H1 (cell line): ENCODE measurements around the gene ZBTB38. TPM values are rescaled to one million over a fixed set of nuclear protein-coding genes. Genes with fewer than 3 reads are reported as not detected.

Source experiments
- CTCF ChIA-PET: fragments of 300-600 bp; sonication (Branson Sonifier 250); formaldehyde crosslinking; loops from one replicate; lab custom pipeline; 2021; ENCODE audit not compliant: partially characterized antibody; lab: Charles Lee
- POLR2A ChIA-PET: fragments of 300-600 bp; sonication (Branson Sonifier 250); formaldehyde crosslinking; loops from one replicate; lab custom pipeline; 2021; ENCODE audit warnings: inconsistent platforms; ENCODE audit not compliant: partially characterized antibody; lab: Charles Lee
- DNase-seq, 2 experiments: peaks; one replicate each; pipeline versions ENCODE4 v3.0.0 to v3.0.0-alpha.2; 2010 to 2022; ENCODE audit warnings: low spot score in 2 of 2, low read depth in 1 of 2, mixed read lengths in 1 of 2
- FAIRE-seq: peaks from 2 replicates; lab custom pipeline; 2011; peaks lifted over from hg19 to GRCh38; lab: Jason Lieb, UNC
- H2AFZ ChIP-seq: 2 replicates; pipeline ENCODE4 v1.8.1; 2012; ENCODE audit warnings: low read length, inconsistent platforms
- H2AK5ac ChIP-seq: 2 replicates; pipeline ENCODE4 v1.6.1; 2013; ENCODE audit warnings: low read depth, low read length
- H2BK120ac ChIP-seq: replicated peaks from 2 replicates; pipeline ENCODE3; 2013; ENCODE audit warnings: low read depth, low read length, inconsistent platforms
- H2BK12ac ChIP-seq: 2 replicates; pipeline ENCODE4 v1.6.1; 2013; ENCODE audit warnings: low read depth, low read length
- H2BK15ac ChIP-seq: 2 replicates; pipeline ENCODE4 v1.6.1; 2013; ENCODE audit warnings: low read length
- H2BK20ac ChIP-seq: 2 replicates; pipeline ENCODE4 v1.6.1; 2013; ENCODE audit warnings: low read length
- H2BK5ac ChIP-seq: 2 replicates; pipeline ENCODE4 v1.6.1; 2013; ENCODE audit warnings: low read depth, low read length
- H3K14ac ChIP-seq: 2 replicates; pipeline ENCODE4 v1.6.1; 2013; ENCODE audit warnings: inconsistent platforms; ENCODE audit not compliant: insufficient read length
- H3K18ac ChIP-seq: 2 replicates; pipeline ENCODE4 v1.6.1; 2013; ENCODE audit warnings: low read length; ENCODE audit errors: extremely low read depth
- H3K23ac ChIP-seq: 2 replicates; pipeline ENCODE4 v1.6.1; 2013; ENCODE audit warnings: inconsistent platforms; ENCODE audit not compliant: insufficient read length
- H3K23me2 ChIP-seq: 2 replicates; pipeline ENCODE4 v1.6.1; 2013; ENCODE audit warnings: low read depth, low read length
- H3K27ac ChIP-seq: 2 replicates; pipeline ENCODE4 v1.6.1; 2011; ENCODE audit warnings: low read depth, low read length, inconsistent platforms
- H3K27me3 ChIP-seq, 4 experiments: replicated peaks in 1 of 4; 1 replicate in 1 of 4; 2 replicates in 3 of 4; pipeline versions ENCODE4 v1.6.1 to v1.8.1; 2011 to 2013; ENCODE audit warnings: low read length in 3 of 4, mild to moderate bottlenecking in 3 of 4, inconsistent platforms in 2 of 4, mixed read lengths in 2 of 4, moderate library complexity in 1 of 4; ENCODE audit not compliant: control insufficient read depth in 3 of 4, insufficient read depth in 3 of 4; ENCODE audit errors: extremely low read depth in 1 of 4
- H3K36me3 ChIP-seq, 4 experiments: 2 replicates each; pipeline versions ENCODE4 v1.6.1 to v1.8.1; 2011 to 2013; ENCODE audit warnings: mild to moderate bottlenecking in 4 of 4, low read length in 3 of 4, moderate library complexity in 2 of 4, control low read depth in 1 of 4, inconsistent platforms in 1 of 4; ENCODE audit not compliant: insufficient read depth in 4 of 4, control insufficient read depth in 2 of 4
- H3K4ac ChIP-seq: replicated peaks from 2 replicates; pipeline ENCODE3; 2013; ENCODE audit warnings: low read length, low read depth, mixed read lengths, inconsistent platforms; ENCODE audit not compliant: insufficient read length
- H3K4me1 ChIP-seq, 4 experiments: replicated peaks in 1 of 4; 1 replicate in 1 of 4; 2 replicates in 3 of 4; pipeline versions ENCODE4 v1.6.1 to v1.8.1; 2011 to 2013; ENCODE audit warnings: low read length in 3 of 4, inconsistent platforms in 2 of 4, mixed read lengths in 1 of 4; ENCODE audit not compliant: insufficient read depth in 4 of 4, control insufficient read depth in 3 of 4
- H3K4me2 ChIP-seq, 2 experiments: 2 replicates each; pipeline versions ENCODE4 v1.6.1 to v1.8.1; 2011 to 2013; ENCODE audit warnings: low read depth in 2 of 2, low read length in 2 of 2, control low read depth in 1 of 2, inconsistent platforms in 1 of 2, mild to moderate bottlenecking in 1 of 2; ENCODE audit not compliant: insufficient read depth in 1 of 2
- H3K4me3 ChIP-seq, 4 experiments: fragments of 200-600, 300-600 bp in 1 of 4; sonication (generic), shearing (Covaris generic), sonication (Bioruptor Twin) in 1 of 4; 2 replicates each; pipeline versions ENCODE4 v1.5.1 to v1.8.1; 2011 to 2016; ENCODE audit warnings: low read length in 4 of 4, low read depth in 3 of 4, control low read depth in 2 of 4, inconsistent platforms in 2 of 4, mild to moderate bottlenecking in 2 of 4, mixed read lengths in 1 of 4, moderate library complexity in 1 of 4; ENCODE audit not compliant: insufficient read depth in 2 of 4; ENCODE audit errors: extremely low read depth in 1 of 4
- H3K56ac ChIP-seq: replicated peaks from 2 replicates; pipeline ENCODE3; 2013; ENCODE audit warnings: low read depth, mild to moderate bottlenecking, mixed read lengths, low read length, inconsistent platforms; ENCODE audit not compliant: insufficient read length
- H3K79me1 ChIP-seq: 2 replicates; pipeline ENCODE4 v1.6.1; 2013; ENCODE audit warnings: low read depth, low read length, control low read depth
- H3K79me2 ChIP-seq, 2 experiments: 2 replicates each; pipeline versions ENCODE4 v1.6.1 to v1.8.1; 2012 to 2013; ENCODE audit warnings: low read length in 2 of 2, mild to moderate bottlenecking in 2 of 2, inconsistent platforms in 1 of 2; ENCODE audit not compliant: insufficient read depth in 2 of 2, control insufficient read depth in 1 of 2
- H3K9ac ChIP-seq, 4 experiments: replicated peaks in 1 of 4; 1 replicate in 1 of 4; 2 replicates in 3 of 4; pipeline versions ENCODE4 v1.6.1 to v1.8.1; 2011 to 2013; ENCODE audit warnings: low read depth in 3 of 4, low read length in 3 of 4, control low read depth in 2 of 4, mild to moderate bottlenecking in 2 of 4, moderate library complexity in 2 of 4, inconsistent platforms in 1 of 4; ENCODE audit errors: extremely low read depth in 1 of 4
- H3K9me3 ChIP-seq, 2 experiments: 2 replicates each; pipeline versions ENCODE4 v1.6.1 to v1.8.1; 2012 to 2013; ENCODE audit warnings: mild to moderate bottlenecking in 2 of 2, moderate library complexity in 2 of 2, control low read depth in 1 of 2, inconsistent platforms in 1 of 2, low read depth in 1 of 2, low read length in 1 of 2, mixed read lengths in 1 of 2; ENCODE audit not compliant: insufficient read depth in 2 of 2
- H4K20me1 ChIP-seq, 2 experiments: replicated peaks in 1 of 2; 2 replicates each; pipeline versions ENCODE3 to v1.8.1; 2011 to 2013; ENCODE audit warnings: inconsistent platforms in 2 of 2, low read length in 2 of 2, mild to moderate bottlenecking in 1 of 2; ENCODE audit not compliant: insufficient read depth in 2 of 2, control insufficient read depth in 1 of 2
- H4K5ac ChIP-seq: 2 replicates; pipeline ENCODE4 v1.6.1; 2013; ENCODE audit warnings: low read length, low read depth, mixed read lengths, inconsistent platforms; ENCODE audit not compliant: insufficient read length
- H4K8ac ChIP-seq: 2 replicates; pipeline ENCODE4 v1.8.0; 2013; ENCODE audit warnings: mild to moderate bottlenecking, moderate library complexity, low read length, inconsistent platforms; ENCODE audit not compliant: insufficient read depth; ENCODE audit errors: extremely low read depth
- H4K91ac ChIP-seq: replicated peaks from 2 replicates; pipeline ENCODE3; 2013; ENCODE audit warnings: low read length, mixed read lengths, inconsistent platforms; ENCODE audit not compliant: insufficient read length
- BACH1 ChIP-seq: IDR thresholded peaks from 2 replicates; pipeline ENCODE4 v1.6.1; 2012; ENCODE audit warnings: low read length, improper control_type of control experiment
- CHD2 ChIP-seq: IDR thresholded peaks from 2 replicates; pipeline ENCODE4 v1.6.1; 2012; ENCODE audit warnings: low read length, improper control_type of control experiment
- JUND ChIP-seq: IDR thresholded peaks from 2 replicates; pipeline ENCODE4 v1.6.1; 2011; ENCODE audit warnings: mild to moderate bottlenecking, improper control_type of control experiment, low read length
- KDM4A ChIP-seq: IDR thresholded peaks from one replicate; pipeline ENCODE4 v1.7.1; 2012; ENCODE audit warnings: low read depth, mild to moderate bottlenecking, moderate library complexity, low read length, inconsistent platforms; ENCODE audit not compliant: severe bottlenecking
- NANOG ChIP-seq: IDR thresholded peaks from 2 replicates; pipeline ENCODE4 v1.6.1; 2011; ENCODE audit warnings: low read length, low read depth, mild to moderate bottlenecking, inconsistent platforms; ENCODE audit not compliant: insufficient read depth, poor library complexity, severe bottlenecking
- RBBP5 ChIP-seq: IDR thresholded peaks from 2 replicates; pipeline ENCODE4 v1.7.1; 2012; ENCODE audit warnings: low read depth, mild to moderate bottlenecking, inconsistent platforms, low read length, moderate library complexity, borderline replicate concordance
- SIRT6 ChIP-seq: IDR thresholded peaks from one replicate; pipeline ENCODE4 v1.7.1; 2012; ENCODE audit warnings: low read length, inconsistent platforms
- SIX5 ChIP-seq: IDR thresholded peaks from 2 replicates; pipeline ENCODE4 v1.6.1; 2011; ENCODE audit warnings: mild to moderate bottlenecking, low read depth, low read length
- SP4 ChIP-seq: IDR thresholded peaks from 2 replicates; pipeline ENCODE4 v1.6.1; 2012; ENCODE audit warnings: low read length, inconsistent platforms
- WGBS, 2 experiments: shearing (Covaris generic) in 1 of 2; methylation state at CpG; one replicate each; pipeline versions ENCODE4 v1.1.6 to v1.1.7; 2013 to 2015; ENCODE audit warnings: low lambda C conversion rate in 2 of 2, mixed read lengths in 2 of 2, inconsistent platforms in 1 of 2, low coverage in 1 of 2, missing lambda C conversion rate in 1 of 2; ENCODE audit not compliant: insufficient replicate concordance in 2 of 2, insufficient coverage in 1 of 2, insufficient read length in 1 of 2; ENCODE audit errors: extremely low coverage in 1 of 2, missing lambda C conversion rate in 1 of 2; 5-methylcytosine and 5-hydroxymethylcytosine counted together
- polyA plus RNA-seq, 7 experiments: library from polyadenylated mRNA; depleted of rRNA in 3 of 7; stranded (reverse) in 5 of 7; unstranded in 2 of 7; fragments of >200 nt in 5 of 7; fragments of 200-250 nt in 2 of 7; gene quantifications; 1 replicate in 5 of 7; 2 replicates in 1 of 7; 4 replicates in 1 of 7; pipeline versions ENCODE4 v1.2.1 to v1.2.3, GENCODE V29; 2011 to 2013; ENCODE audit warnings: missing spikeins in 2 of 7, mixed read lengths in 2 of 7
- total RNA-seq: library from RNA; stranded (reverse); fragmentation: NEBNext Ultra II Directional; extraction: Animal tissue kit (Norgen Biotek cat#: 25700); gene quantifications from 2 replicates; pipeline ENCODE4 v1.2.1, GENCODE V29; 2021
- TF ChIP-seq, protein P1 (sequence below): IDR thresholded peaks from 2 replicates; pipeline ENCODE4 v1.6.1; 2012; ENCODE audit warnings: inconsistent platforms
- TF ChIP-seq, protein P2 (sequence below), 3 experiments: IDR thresholded peaks; 1 replicate in 2 of 3; 2 replicates in 1 of 3; pipeline versions ENCODE4 v1.5.1 to v1.6.1; 2011; ENCODE audit warnings: low read length in 3 of 3, mild to moderate bottlenecking in 3 of 3, inconsistent platforms in 2 of 3, low read depth in 1 of 3, moderate library complexity in 1 of 3; ENCODE audit not compliant: insufficient read depth in 1 of 3; ENCODE audit errors: control extremely low read depth in 1 of 3

ZBTB38 gene
- total and polyA plus RNA-seq, 2 of the 8 experiments (the other 6 are each of a cell fraction or from before 2014, with no cell fraction given): 4.4 to 10.5 TPM

DNA sequence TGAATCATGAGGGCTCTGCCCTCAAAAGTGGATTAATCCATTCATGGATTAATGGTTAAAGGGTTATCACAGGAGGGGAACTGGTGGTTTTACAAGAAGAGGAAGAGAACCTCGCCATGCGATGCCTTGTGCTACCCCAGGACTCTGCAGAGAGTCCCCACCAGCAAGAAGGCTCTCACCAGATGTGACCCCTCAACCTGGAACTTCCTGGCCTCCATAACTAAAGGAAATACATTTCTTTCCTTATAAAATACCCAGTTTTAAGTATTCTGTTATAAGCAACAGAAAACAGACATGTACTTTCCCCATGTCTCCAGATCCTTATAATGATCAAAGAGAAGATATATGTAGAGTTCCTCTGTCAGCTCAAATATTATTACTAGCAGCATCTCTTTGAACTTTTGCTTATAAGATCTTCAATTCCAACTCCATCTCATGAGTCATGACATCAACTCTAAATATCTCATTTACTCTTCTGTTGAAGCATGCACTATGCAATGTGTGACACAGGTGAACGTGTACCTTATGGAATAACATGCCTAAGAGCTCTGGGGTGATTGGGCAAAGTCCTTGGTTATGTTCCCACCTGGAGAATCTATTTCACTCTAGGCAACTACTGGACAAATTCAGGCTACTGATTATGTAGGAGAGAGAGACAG is 37.5 kb upstream of the ZBTB38 start:
- H2AFZ ChIP-seq: no peak overlapping the region
- no peak overlapping the region for H3K56ac ChIP-seq
- H2BK20ac ChIP-seq: no peak overlapping the region
- H3K4me2 ChIP-seq: no peak overlapping the region
- H4K5ac ChIP-seq: no peak overlapping the region
- H3K9ac ChIP-seq: no peak overlapping the region
- H3K4me3 ChIP-seq: no peak overlapping the region
- no peak overlapping the region for H3K18ac ChIP-seq
- H3K4me1 ChIP-seq: peaks cover 0 to 9% (median 3%) of the 10 kb centered on the region in 4 experiments; a peak in 3 of 7 replicates
- DNase-seq: no peak
- H2BK120ac ChIP-seq: no peak overlapping the region
- no peak overlapping the region for H2AK5ac ChIP-seq
- no peak overlapping the region for H3K27ac ChIP-seq
- no peaks in the 10 kb centered on the region for H3K79me2 ChIP-seq
- FAIRE-seq: no peak
- CTCF ChIA-PET: interaction anchor here (0.6 to 2.2 kb wide), 4 partner anchors 30 to 442 kb away, joined by 3 to 10 read pairs (median 5); no protein-coding TSS in a partner anchor
- WGBS, 2 experiments: 87% methylated on average over 3 of the region's 3 CpGs; no CpG with 5 or more reads in 1 of the 2 experiments
- no peak overlapping the region for H4K8ac ChIP-seq
- H3K79me1 ChIP-seq: no peaks in the 10 kb centered on the region
- no peak overlapping the region for H2BK5ac ChIP-seq
- no peaks in the 10 kb centered on the region for H4K20me1 ChIP-seq
- H3K4ac ChIP-seq: no peak overlapping the region
- H3K23me2 ChIP-seq: no peaks in the 10 kb centered on the region
- POLR2A ChIA-PET: no interaction called here
- H3K14ac ChIP-seq: no peak overlapping the region
- H3K23ac ChIP-seq: no peak overlapping the region
- no peaks in the 10 kb centered on the region for H3K9me3 ChIP-seq
- no peaks in the 10 kb centered on the region for H3K27me3 ChIP-seq
- no peak overlapping the region for H2BK12ac ChIP-seq
- H3K36me3 ChIP-seq: no peaks in the 10 kb centered on the region
- H2BK15ac ChIP-seq: no peak overlapping the region
- no peak overlapping the region for H4K91ac ChIP-seq
- TF ChIP-seq, protein P1, sequence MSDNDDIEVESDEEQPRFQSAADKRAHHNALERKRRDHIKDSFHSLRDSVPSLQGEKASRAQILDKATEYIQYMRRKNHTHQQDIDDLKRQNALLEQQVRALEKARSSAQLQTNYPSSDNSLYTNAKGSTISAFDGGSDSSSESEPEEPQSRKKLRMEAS: no peak
- TF ChIP-seq, protein P2, sequence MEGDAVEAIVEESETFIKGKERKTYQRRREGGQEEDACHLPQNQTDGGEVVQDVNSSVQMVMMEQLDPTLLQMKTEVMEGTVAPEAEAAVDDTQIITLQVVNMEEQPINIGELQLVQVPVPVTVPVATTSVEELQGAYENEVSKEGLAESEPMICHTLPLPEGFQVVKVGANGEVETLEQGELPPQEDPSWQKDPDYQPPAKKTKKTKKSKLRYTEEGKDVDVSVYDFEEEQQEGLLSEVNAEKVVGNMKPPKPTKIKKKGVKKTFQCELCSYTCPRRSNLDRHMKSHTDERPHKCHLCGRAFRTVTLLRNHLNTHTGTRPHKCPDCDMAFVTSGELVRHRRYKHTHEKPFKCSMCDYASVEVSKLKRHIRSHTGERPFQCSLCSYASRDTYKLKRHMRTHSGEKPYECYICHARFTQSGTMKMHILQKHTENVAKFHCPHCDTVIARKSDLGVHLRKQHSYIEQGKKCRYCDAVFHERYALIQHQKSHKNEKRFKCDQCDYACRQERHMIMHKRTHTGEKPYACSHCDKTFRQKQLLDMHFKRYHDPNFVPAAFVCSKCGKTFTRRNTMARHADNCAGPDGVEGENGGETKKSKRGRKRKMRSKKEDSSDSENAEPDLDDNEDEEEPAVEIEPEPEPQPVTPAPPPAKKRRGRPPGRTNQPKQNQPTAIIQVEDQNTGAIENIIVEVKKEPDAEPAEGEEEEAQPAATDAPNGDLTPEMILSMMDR (IDR thresholded peaks at IDR 0.05; ENCODE audit: control extremely low read depth in 1 of 3, insufficient read depth in 1 of 3, low read depth in 1 of 3, low read length in 3 of 3): no peak
- TF ChIP-seq SP4 (no peak), SIX5 (no peak), CHD2 (no peak), RBBP5 (no peak), KDM4A (no peak), NANOG (no peak), BACH1 (no peak), SIRT6 (no peak), JUND (no peak)
